Neutrophil (primary cell): ENCODE data around the gene CLBA1.

Source experiments
- H3K27ac ChIP-seq: fragments of 200-600 bp; sonication (generic); 2 replicates; pipeline ENCODE4 v1.5.1; 2016; ENCODE audit warnings: mild to moderate bottlenecking, moderate library complexity
- H3K27me3 ChIP-seq: fragments of 200-600 bp; sonication (generic); 2 replicates; pipeline ENCODE4 v1.6.0; 2016; ENCODE audit warnings: mild to moderate bottlenecking
- H3K36me3 ChIP-seq: fragments of 200-600 bp; sonication (generic); 2 replicates; pipeline ENCODE4 v1.5.1; 2017
- H3K4me1 ChIP-seq, 2 experiments: fragments of 200-600 bp in 1 of 2; sonication (generic) in 1 of 2; 1 replicate in 1 of 2; 2 replicates in 1 of 2; pipeline versions ENCODE4 v1.5.1 to v1.6.1; 2013 to 2016; ENCODE audit warnings: low read depth in 1 of 2, low read length in 1 of 2, mild to moderate bottlenecking in 1 of 2, moderate library complexity in 1 of 2; ENCODE audit not compliant: control insufficient read depth in 1 of 2, insufficient read depth in 1 of 2
- H3K4me3 ChIP-seq, 2 experiments: fragments of 200-600 bp in 1 of 2; sonication (generic) in 1 of 2; 1 replicate in 1 of 2; 2 replicates in 1 of 2; pipeline ENCODE4 v1.5.1; 2013 to 2016; ENCODE audit warnings: low read depth in 1 of 2, low read length in 1 of 2, mild to moderate bottlenecking in 1 of 2, moderate library complexity in 1 of 2
- H3K9me3 ChIP-seq: fragments of 200-600 bp; sonication (generic); 2 replicates; pipeline ENCODE4 v1.5.1; 2016
- CTCF ChIP-seq: fragments of 200-600 bp; sonication (generic); IDR thresholded peaks from 2 replicates; pipeline ENCODE4 v1.5.1; 2016; ENCODE audit warnings: antibody characterized with exemption

Gene CLBA1

DNA sequence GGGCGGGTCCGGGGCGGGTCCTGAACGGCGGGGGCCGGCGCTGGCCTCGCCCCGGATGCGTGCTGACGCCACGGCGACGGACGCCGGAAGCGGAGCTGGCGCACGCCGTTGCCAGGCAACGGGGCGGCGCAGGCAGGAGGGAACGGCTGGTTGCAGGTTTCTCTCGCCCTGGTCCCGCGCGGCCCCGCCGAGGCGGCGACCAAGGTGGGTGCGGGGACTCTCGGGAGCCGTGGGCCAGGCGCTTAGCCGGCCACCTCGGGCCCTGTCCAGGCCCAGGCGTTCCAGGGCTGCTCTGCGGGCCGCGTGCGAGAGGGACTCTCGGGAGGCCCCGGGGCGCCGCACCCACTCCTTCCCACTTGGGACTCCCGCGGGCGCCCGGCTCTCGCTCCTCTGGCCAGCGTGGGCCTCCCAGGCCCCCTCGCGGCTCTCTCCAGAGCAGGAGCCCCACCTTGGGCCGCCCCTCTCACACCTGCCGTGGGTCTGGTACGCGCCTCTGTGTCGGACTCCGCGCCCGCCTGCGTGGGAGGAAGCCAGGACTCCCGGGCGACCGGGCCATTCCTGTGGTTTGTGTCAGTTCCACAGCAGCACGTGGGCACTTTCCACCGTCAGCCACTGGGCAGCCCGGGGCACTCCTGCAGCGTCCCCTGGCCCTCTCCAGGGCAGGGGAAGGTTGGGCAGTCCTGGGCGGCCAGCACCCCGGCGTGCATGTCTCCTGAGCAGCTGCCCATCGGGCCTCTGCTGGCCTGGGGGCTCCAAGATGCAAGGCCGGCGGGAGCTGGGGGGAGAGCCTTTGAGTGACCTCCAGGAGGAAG is at the start of gene CLBA1:
Gene CLBA1 (plus strand): TSS at position 114 of the 812 bp plus-strand sequence. CDS start 644 bp downstream, at position 758.
- peak within 1 kb of the TSS; percentile 71 to 79 for H3K4me3 ChIP-seq
- peaks cover 16 to 20% of the 10 kb centered on the region in 2 experiments for H3K4me1 ChIP-seq
- peak; percentile 17 for TF ChIP-seq CTCF
- H3K27ac ChIP-seq: peak within 1 kb of the TSS; percentile 67
- no peaks in the 10 kb centered on the region for H3K36me3 ChIP-seq
- H3K9me3 ChIP-seq: no peaks in the 10 kb centered on the region
- peaks cover 8% of the 10 kb centered on the region for H3K27me3 ChIP-seq

DNA sequence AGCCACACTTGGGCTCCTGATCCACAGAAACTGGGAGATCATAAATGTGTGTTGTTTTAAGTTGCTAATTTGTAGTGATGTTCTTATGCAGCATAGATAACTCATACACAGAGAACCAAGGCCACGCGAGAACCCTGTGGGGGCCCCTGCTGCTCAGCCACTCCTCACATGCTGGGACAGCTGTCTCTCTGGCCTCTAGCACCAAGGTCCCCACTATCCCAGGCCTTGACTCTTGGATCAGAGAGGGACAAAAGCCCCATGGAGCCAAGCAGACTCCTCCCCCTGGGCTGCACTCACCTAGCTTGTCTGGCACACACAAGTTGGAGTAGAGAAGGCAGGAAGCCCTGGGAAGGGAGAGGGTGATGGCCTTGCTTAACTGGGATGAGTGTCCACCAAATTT is 49.6 kb upstream of the CLBA1 start:
- Histone ChIP-seq H3K27me3 (peaks cover 86% of the 10 kb centered on the region), H3K9me3 (no peaks in the 10 kb centered on the region), H3K36me3 (no peaks in the 10 kb centered on the region), H3K27ac (no peak overlapping the region), H3K4me3 (no peak overlapping the region), H3K4me1 (peaks cover 0 to 9% of the 10 kb centered on the region in 2 experiments)
- no peak for TF ChIP-seq CTCF

DNA sequence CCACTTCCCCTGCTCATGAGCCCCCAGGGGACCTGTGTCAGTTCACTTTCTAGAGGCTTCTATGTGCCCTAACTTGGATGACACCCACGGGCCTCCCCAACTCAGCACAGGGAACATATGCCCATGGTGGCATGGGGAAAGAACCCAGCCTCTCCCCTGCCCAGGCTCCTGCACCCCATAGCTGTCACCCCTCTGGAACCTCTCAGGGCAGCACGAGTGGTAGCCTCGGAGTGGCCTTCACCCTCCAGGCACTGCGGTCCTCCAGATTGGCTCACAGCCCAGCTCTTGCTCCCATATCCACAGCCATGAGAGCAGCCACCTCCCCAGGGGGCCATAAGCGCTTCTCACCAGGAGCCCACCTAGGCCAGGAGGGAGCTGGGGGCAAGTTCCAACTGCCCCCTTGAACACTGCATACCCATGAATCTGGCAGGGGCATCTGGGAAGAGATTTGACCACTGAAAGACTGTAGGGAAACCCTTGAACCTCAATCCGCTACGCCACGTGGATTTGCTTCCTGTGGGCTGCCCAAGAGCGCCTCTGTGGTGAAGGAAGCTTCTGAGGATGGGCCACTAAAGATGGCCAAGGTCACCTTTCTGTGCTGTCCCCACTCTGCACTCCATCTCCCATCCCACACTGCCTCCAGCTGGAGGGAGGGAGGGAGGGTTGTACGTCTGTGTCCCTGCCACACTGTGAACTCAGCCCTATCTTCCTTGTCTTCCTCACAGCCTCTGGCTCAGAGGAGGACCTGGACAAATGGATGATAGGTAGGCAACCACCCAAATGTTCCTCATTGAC is 49.0 kb upstream of the CLBA1 start:
- H3K4me1 ChIP-seq: peaks cover 0 to 9% of the 10 kb centered on the region in 2 experiments

GRCh38 chr14:104937161-104937560 is 48.4 kb upstream of the CLBA1 start:
- Histone ChIP-seq H3K4me3 (no peak overlapping the region), H3K36me3 (no peaks in the 10 kb centered on the region), H3K27me3 (peaks cover 84% of the 10 kb centered on the region), H3K4me1 (peaks cover 0 to 9% of the 10 kb centered on the region in 2 experiments), H3K27ac (no peak overlapping the region), H3K9me3 (no peaks in the 10 kb centered on the region)
- no peak for TF ChIP-seq CTCF

More for the DNA sequence above, 49.0 kb upstream of the CLBA1 start:
- no peak overlapping the region for H3K27ac ChIP-seq
- H3K4me3 ChIP-seq: no peak overlapping the region
- peaks cover 86% of the 10 kb centered on the region for H3K27me3 ChIP-seq
- no peaks in the 10 kb centered on the region for H3K36me3 ChIP-seq
- TF ChIP-seq CTCF: no peak
- H3K9me3 ChIP-seq: no peaks in the 10 kb centered on the region

DNA sequence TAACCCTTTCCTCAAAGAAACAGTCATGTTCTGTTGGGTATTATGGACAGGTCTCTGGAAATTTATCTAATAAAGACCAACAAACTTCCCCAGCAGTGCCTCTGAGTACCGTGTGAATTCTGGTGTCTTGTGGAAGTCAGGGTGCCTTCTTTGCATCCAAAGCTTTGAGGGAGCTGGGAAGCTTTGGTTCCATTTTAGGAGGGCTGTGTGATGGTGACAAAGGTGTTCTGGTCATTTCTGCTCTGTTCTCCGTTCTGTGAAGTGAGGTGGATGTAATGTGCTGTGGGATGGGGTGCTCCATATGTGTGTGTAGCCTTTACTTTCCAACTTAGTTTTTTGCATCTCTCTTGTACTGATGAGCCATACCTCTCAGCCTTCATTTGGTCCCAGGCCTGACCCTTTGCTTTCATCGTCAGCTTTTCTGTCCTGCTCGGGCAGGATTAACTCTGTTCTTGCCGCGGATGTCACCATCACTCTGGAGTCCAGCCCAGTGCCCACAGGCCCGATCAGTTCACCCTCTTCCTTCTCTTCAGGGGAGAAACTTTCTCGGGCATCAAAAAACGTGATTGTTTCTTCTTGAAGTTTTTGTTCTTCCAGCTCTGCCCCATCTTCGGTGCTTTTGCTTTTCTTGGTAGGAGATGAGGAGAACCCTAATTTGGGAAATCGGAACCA is 47.8 kb upstream of the CLBA1 start:
- no peak for TF ChIP-seq CTCF
- Histone ChIP-seq H3K36me3 (no peaks in the 10 kb centered on the region), H3K9me3 (no peaks in the 10 kb centered on the region), H3K27me3 (peaks cover 77% of the 10 kb centered on the region), H3K4me3 (no peak overlapping the region), H3K27ac (no peak overlapping the region), H3K4me1 (peaks cover 0 to 7% of the 10 kb centered on the region in 2 experiments)
